ENCODE measurements around the gene SLC25A23. TPM values are rescaled to one million over a fixed set of nuclear protein-coding genes. Genes with fewer than 3 reads are reported as not detected.
A peak's percentile ranks its signal among the peaks of the same experiment; 100 is the strongest.

SLC25A23 gene
- total RNA-seq, 2 donors from 2014 or later, result 89.6 to 97.1 TPM

DNA sequence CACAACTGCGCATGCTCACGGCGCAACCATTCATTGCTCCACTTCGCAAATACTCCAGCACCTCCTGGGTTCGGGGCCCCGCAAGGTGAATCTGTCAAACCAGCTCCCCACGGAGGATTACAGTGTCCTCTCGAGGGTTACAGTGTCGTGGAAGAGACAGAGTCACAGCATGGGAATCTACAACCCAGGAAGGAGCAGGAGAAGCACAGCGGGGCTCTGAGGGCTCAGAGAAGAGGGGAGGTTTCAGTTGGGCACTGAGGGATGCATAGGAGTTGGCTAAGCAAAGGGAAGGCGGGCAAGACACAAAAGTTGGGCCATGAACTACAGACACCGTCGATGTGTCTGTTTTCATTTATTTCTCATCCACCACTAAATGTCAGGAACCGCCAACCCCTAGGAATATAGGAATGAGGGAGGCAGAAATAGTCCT, 65.6 kb downstream of the SLC25A23 start:
- ATAC-seq (ENCODE audit: insufficient number of reproducible peaks, low FRiP score, low read depth) (no peak), DNase-seq (ENCODE audit: low spot score) (no peak)
- no peaks in the 10 kb centered on the region for H3K27me3 ChIP-seq (replicated peaks; ENCODE audit: insufficient read depth)
- H3K27ac ChIP-seq, result peak overlapping the region; percentile 97 to 98
- H3K4me3 ChIP-seq, result peak overlapping the region; percentile 90
- peaks cover 5% of the 10 kb centered on the region for H3K36me3 ChIP-seq
- TF ChIP-seq, protein P1, sequence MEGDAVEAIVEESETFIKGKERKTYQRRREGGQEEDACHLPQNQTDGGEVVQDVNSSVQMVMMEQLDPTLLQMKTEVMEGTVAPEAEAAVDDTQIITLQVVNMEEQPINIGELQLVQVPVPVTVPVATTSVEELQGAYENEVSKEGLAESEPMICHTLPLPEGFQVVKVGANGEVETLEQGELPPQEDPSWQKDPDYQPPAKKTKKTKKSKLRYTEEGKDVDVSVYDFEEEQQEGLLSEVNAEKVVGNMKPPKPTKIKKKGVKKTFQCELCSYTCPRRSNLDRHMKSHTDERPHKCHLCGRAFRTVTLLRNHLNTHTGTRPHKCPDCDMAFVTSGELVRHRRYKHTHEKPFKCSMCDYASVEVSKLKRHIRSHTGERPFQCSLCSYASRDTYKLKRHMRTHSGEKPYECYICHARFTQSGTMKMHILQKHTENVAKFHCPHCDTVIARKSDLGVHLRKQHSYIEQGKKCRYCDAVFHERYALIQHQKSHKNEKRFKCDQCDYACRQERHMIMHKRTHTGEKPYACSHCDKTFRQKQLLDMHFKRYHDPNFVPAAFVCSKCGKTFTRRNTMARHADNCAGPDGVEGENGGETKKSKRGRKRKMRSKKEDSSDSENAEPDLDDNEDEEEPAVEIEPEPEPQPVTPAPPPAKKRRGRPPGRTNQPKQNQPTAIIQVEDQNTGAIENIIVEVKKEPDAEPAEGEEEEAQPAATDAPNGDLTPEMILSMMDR (IDR thresholded peaks at IDR 0.05), result no peak
- H3K9me3 ChIP-seq, result no peaks in the 10 kb centered on the region
- H3K4me1 ChIP-seq (ENCODE audit: control insufficient read depth in 1 of 2, low read depth in 2 of 2), result peaks cover 7 to 25% of the 10 kb centered on the region in 2 donors

- ATAC-seq (ENCODE audit: insufficient number of reproducible peaks, low FRiP score, low read depth) (peak; percentile 81), DNase-seq (ENCODE audit: low spot score) (peak; percentile 82)
- Histone ChIP-seq H3K4me3 (peak within 1 kb of the TSS; percentile 90), H3K4me1 (ENCODE audit: control insufficient read depth in 1 of 2, low read depth in 2 of 2) (peaks cover 7 to 25% of the 10 kb centered on the region in 2 donors), H3K27me3 (replicated peaks; ENCODE audit: insufficient read depth) (no peaks in the 10 kb centered on the region), H3K27ac (peak within 1 kb of the TSS; percentile 97 to 98), H3K36me3 (peaks cover 11% of the 10 kb centered on the region), H3K9me3 (no peaks in the 10 kb centered on the region)
- TF ChIP-seq, protein P1 (IDR thresholded peaks at IDR 0.05), result no peak
Observed at GRCh38 chr19:6393074-6393982, 66.3 kb downstream of the SLC25A23 start, which contains the start of gene GTF2F1. Gene GTF2F1 (minus strand): TSS chr19:6393164. CDS start chr19:6392995, 169 bp downstream.

- peaks cover 7 to 25% of the 10 kb centered on the region in 2 donors for H3K4me1 ChIP-seq (ENCODE audit: control insufficient read depth in 1 of 2, low read depth in 2 of 2)
- no peak for DNase-seq (ENCODE audit: low spot score)
- H3K27ac ChIP-seq, result peak overlapping the region; percentile 97 to 98
- H3K9me3 ChIP-seq, result no peaks in the 10 kb centered on the region
- no peak for ATAC-seq (ENCODE audit: insufficient number of reproducible peaks, low FRiP score, low read depth)
- TF ChIP-seq, protein P1 (IDR thresholded peaks at IDR 0.05), result no peak
- H3K27me3 ChIP-seq (replicated peaks; ENCODE audit: insufficient read depth), result no peaks in the 10 kb centered on the region
- peak overlapping the region; percentile 90 for H3K4me3 ChIP-seq
- H3K36me3 ChIP-seq, result peaks cover 19% of the 10 kb centered on the region
Observed at GRCh38 chr19:6392221-6393073, 67.1 kb downstream of the SLC25A23 start.

Other genes with a start within 250 kb of the SLC25A23 start
- 10 to 100 TPM; 23.0 to 31.4 TPM for gene MLLT1, start 179.8 kb downstream of the SLC25A23 start, total RNA-seq
- not detected for gene ACER1, start 126.2 kb downstream of the SLC25A23 start, total RNA-seq
- gene CLPP, start 98.3 kb downstream of the SLC25A23 start, total RNA-seq, result 10 to 100 TPM; 39.0 to 53.2 TPM
- gene ALKBH7, start 87.0 kb downstream of the SLC25A23 start, total RNA-seq, result 10 to 100 TPM; 29.1 to 37.6 TPM
- 1 to 10 TPM; 1.4 to 2.8 TPM for gene PSPN, start 83.9 kb downstream of the SLC25A23 start, total RNA-seq
- 10 to 100 TPM; 22.7 to 27.7 TPM for gene GTF2F1, start 66.6 kb downstream of the SLC25A23 start, total RNA-seq
- gene KHSRP, start 35.0 kb downstream of the SLC25A23 start, total RNA-seq, result 100 to 1,000 TPM in 1 of 2 donors, 10 to 100 TPM in 1; 98.4 to 111 TPM
- gene SLC25A41, start 26.0 kb downstream of the SLC25A23 start, total RNA-seq, result under 1 TPM in 1 of 2 donors, not detected in 1; 0.71 TPM
- 1 to 10 TPM in 1 of 2 donors, under 1 TPM in 1; 0.54 to 2.1 TPM for gene CRB3, start 4.5 kb upstream of the SLC25A23 start, total RNA-seq
- gene DENND1C, start 22.0 kb upstream of the SLC25A23 start, total RNA-seq, result 1 to 10 TPM; 2.7 to 3.9 TPM
- gene TUBB4A, start 42.5 kb upstream of the SLC25A23 start, total RNA-seq, result not detected
- gene TNFSF9, start 71.2 kb upstream of the SLC25A23 start, total RNA-seq, result 1 to 10 TPM in 1 of 2 donors, under 1 TPM in 1; 0.27 to 1.8 TPM
- gene CD70, start 131.4 kb upstream of the SLC25A23 start, total RNA-seq, result not detected
- gene TNFSF14, start 210.4 kb upstream of the SLC25A23 start, total RNA-seq, result 10 to 100 TPM in 1 of 2 donors, under 1 TPM in 1; 0.54 to 15.5 TPM